Daoy (cell line): ENCODE results near the gene C6orf52. TPM values are rescaled to one million over a fixed set of nuclear protein-coding genes. Genes with fewer than 3 reads are reported as not detected.
"Not testable (repeated sequence)": the region's sequence is repeated elsewhere in the genome, so short reads cannot be mapped to it uniquely, and the experiment has no call there.

ENCODE experiments used
- DNase-seq: peaks from one replicate; pipeline ENCODE4 v3.0.0-alpha.2; 2015; ENCODE audit warnings: low read depth
- total RNA-seq: library from RNA; depleted of rRNA; stranded (reverse); fragments of >200 nt; shearing (Covaris generic); gene quantifications from 2 replicates; pipeline ENCODE4 v1.2.3, GENCODE V29; 2014

The C6orf52 gene
- total RNA-seq, 1 experiment from 2014 or later: 2.7 TPM

DNA sequence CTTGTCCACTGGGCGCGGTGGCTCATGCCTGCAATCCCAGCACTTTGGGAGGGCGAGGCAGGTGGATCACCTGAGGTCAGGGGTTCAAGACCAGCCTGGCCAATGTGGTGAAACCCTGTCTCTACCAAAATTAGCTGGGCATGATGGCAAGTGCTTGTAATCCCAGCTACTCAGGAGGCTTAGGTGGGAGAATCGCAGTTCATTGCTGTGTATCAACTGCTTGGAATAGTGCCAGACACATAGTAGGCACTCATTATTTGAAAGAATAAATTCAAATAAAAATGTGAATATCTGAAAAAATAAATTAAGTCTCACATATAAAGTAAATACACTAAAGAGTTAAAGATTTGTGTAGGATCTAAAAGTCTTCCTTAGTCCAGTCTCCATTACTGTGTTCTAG is 2.2 kb upstream of the C6orf52 start:
- DNase-seq: no peak

DNA sequence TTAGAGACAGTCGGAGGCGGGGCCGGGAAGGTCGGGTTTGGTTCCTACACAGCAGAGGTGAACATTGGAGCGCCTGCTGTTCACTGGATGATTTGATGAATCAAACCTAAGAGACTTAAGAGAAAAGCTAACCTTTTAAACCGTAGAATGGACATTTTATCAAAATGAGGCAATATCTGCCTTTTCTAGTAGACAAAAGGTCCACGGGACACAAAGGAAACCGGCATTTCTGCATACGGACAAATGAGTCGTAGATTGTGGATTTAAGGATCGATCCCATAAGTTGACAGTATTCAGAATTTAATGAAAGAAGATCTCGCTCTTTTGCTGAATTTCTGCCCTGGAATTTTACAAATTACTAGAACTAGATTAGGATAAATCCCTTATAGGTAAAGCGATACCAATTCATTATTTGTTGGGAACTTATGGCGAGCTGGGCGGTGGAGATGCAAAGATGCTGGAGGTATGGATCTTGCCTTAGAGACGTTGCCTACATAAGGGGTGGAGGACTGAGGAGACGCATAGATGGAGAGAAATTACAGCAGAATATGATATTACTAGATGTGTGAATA is 756 bp upstream of the C6orf52 start:
- DNase-seq: no peak

DNA sequence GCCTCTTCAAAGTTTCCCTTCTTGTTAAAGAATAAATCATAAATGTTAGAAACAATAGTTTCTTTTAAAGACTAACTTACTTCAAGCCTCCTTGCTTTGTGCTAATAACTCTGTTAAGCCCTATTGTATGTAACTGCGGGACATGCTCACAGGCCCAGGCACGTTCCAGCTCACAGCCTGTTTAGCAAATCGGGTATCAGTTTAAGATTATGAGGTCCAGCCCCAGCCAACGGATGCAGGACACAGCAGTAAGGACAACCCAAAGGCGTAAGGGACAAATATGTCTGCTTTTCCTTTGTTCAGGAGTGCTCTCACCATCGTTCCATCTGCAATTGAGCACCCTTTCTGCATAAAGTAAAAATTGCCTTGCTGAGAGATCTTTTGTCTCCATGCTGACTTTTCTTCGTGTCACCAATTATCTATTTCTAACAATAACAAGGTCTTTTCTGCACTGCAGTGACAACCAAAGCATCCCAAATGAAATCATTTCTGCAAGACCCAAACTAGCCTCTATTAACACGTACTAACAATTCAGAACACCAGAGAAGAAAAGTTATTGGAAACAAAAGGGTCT is 1.4 kb downstream of the C6orf52 start:
- DNase-seq: no peak

DNA sequence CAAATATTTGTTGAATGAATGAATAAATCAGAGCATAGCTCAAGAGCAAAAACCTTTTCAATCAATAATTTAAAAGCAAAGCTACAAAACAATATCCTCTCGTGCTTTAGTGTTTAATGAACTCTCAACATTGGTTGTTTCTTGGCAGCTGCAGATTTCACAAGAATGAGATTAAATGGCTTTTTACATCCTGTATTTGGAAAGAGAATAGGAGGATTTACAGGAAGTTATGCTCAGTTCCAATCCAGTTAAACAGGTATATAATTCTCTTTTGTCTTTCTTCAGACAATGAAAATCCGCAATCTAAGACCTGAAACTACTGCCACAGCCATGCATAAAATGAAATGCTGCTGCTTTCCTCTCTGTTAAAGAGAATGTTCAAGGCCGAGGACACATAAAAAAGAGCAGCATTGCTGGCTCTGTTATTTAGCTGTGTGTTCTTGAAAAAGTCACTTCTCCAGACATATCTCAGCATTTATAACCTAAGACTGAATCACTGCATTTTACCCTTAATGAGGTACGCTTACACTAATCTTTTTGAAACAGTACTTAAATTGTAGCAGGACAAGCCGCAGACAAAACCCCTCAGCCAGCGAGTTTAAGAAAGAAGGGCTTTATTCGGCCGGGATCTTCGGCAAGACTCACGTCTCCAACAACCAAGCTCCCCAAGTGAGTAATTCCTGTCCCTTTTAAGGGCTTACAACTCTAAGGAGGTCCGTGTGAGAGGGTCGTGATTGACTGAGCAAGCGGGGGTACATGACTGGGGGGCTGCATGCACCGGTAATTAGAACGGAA is 3.6 kb downstream of the C6orf52 start:
- DNase-seq: no peak

DNA sequence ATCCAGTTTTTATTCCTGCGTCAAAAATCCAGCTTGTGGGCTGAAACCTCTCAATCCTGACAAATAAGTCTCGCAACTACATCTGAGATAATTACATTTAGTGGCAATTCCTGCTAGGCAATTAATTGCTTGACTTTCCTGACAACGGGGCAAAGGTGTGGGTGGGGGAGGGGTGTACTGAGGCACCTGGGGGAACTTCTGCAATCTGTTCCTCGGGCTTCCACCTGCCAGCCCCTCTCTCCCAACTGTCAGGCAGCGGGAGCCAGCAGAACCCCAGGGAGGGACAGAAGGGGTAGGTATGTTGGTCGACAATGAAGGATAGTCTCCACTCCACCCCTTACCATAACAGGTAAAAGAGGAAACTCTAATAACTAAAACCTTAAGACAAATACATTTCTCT is 6.8 kb downstream of the C6orf52 start:
- DNase-seq: no peak

DNA sequence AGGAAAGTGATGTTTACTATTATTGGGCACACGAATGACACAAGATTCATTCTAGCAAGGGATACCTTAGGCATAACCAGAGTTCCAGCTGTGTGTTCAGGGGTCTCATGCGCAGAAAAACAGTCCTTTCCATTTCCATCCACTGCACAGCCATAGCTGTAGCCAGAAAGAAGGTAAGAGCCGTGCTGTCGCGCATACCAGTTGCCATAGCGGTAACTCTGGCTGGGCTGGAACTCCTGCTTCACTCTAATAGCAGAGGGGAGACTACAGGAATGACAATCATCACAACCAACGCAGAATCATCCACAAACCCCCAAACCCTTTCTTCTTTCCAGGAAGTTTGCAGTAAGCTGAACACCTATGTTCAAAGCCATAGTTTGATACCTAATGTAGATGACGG is 7.5 kb downstream of the C6orf52 start:
- no peak for DNase-seq

DNA sequence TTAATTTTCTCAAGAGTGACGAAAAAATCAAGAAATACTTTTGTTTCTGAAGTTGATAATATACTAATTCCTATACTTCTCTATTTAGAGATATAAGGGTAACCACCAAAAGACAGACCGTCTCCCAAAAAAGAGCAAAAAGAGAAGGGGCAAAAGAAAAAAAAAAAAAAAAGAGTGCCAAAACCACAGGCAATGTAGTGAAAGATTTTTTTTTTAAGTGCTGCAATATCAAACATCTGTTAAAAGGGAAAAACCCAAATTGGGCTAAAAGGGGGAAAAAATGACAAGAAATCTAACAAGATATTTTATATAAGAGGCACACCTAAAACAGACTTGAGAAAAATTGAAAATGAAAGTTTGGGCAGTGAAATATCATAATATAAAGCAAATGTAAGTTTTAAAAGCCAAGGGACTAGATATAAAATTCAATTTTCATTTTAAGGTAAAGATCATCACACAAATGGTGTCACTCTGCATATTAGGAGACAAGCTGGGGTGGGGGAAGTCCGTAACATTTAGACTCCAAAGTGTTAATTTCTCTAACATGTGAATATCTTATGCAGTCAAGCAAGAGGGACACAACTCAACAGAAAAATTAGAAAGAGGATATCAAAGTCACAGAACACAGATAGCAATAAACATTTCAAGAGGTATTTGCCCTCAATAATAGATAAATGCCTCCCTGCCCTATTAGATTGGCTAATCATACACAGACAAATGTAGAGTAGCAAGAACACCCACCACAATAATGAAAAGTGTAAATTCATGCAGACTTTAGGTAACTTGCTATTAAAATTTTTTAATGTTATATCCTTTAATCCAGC is 9.1 kb downstream of the C6orf52 start:
- DNase-seq: no peak

DNA sequence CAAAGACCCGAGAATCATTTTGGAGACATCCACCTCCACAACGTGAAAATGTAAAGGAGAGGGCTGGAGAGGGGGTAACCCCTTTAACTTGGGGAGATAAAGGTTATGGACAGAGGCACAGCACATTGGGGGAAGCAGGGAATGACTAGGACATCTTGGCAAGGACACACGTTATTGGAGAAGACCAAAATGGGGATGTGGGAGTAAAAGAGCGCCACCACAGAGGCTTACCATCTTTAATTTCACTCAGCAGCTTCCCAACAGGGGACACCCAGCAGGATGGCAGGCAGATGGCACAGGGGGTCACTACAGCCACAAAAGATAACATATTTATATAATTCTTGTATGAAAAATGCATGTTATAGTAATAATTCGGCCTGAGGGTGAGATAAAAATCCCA is 9.8 kb downstream of the C6orf52 start:
- DNase-seq: no peak

DNA sequence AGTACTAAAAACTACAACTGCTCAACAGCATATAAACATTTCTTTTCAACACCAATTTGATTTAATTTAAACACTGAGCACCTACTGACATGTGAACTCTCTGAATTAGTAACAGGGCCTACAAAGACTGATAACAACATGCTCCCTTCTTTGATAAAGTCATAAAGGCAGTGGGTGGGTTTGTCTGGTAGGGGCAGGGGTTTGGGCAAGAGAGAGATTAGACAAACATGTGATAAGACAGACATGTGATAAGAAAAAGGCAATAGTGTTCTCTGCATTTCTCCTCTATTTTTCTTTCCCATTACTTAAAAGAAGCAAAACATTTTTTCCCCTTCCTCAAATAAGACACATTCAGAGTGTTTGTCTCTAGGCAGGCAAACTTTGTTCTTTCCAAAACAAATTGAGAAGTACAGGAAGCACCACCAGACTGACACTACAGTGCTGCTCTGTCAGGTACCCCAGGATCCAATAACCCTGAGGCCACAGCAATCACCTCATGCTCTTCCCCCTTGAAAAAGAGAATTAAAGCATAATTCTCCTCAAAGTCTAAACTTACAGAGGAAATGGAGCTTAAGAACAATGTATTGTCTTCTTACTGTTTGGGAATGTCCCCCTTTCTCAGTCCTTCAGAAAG is 11.9 kb downstream of the C6orf52 start:
- no peak for DNase-seq

DNA sequence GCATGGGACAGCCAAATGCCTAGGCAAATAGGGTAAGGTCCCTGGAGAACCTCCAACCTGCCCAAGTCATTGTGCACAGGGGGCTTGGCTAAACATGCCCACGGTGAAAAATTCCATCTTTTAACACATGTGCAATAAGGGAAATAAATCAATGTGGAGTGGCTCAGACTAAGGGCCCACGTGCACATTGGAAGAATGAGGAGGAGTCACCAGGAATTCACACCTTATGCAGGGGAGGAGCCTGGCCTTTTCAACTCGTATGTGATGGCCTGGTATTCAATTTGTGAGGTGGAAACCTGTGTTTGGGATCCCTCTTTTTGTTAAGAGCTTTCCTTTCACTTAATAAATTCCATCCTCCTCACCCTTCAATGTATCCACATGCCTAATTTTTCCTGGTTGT is 12.6 kb downstream of the C6orf52 start:
- DNase-seq: no peak

DNA sequence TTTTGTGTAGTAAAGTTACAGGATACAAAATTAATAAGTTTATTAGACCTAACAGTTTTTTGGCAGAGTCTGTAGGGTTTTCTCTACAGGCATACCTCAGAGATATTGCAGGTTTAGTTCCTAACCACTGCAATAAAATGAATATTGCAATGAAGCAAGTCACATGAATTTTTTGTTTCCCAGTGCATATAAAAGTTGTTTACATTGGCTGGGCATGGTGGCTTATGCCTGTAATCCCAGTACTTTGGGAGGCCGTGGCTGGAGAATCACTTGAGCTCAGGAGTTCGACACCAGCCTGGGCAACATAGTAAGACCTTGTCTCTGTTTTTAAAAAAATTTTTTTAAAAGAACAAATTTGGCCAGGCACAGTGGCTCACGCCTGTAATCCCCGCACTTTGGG is 16.0 kb downstream of the C6orf52 start:
- no peak for DNase-seq

DNA sequence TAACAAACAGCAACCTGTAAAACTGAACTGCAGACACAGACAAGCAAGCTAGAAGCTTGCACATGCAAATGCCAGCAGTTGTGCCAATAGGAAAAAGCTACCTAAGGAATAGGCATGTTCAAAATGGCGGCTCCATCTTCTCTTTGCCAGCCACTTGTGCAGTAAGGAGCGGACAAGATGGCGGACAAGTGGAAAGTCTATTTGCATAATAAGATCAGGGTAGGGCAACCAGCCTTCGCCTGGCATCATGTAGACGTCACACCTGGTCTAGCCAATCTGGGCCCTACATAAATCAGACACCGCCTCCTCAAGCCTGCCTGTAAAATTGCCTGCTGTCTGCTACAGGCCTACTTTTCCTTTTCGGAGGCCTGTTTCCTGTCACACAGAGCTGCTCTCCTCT is 18.0 kb downstream of the C6orf52 start:
- no peak for DNase-seq

DNA sequence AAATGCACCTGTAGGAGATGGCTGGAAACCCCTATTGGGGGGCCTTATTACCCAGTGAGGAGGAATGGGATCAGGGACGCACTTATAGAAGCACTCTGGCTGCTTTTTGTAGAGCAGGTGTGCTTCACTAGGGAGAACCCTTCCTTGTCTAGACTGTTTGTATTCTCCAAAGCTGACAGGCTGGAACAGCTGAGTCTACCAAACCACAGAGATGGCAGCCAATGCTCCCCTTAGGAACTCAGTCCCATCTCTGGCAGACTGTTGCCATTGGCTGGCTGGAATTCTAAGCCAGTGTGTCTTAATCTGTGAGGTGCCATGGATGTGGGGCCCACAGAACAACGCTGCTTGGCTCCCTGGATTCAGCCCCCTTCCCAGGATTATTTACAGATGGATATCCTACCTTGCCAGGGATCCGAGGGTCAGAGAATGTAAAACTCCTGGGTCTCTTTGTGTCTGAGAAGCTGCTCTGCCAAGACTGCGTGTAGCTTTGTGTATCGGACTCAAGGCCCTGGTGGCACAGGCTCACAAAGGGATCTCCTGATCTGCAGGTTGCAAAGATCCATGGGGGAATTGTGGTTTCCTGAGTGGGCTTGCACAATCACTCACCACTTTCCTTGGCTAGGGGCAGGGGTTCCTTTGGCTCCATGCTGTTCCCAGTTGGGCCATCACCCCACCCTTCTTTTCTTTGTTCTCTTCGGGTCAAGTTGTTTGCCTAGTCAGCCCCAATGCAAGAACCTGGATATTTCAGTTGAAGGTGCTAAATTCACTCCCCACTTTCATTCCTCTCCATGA is 26.1 kb downstream of the C6orf52 start:
- DNase-seq: no peak

DNA sequence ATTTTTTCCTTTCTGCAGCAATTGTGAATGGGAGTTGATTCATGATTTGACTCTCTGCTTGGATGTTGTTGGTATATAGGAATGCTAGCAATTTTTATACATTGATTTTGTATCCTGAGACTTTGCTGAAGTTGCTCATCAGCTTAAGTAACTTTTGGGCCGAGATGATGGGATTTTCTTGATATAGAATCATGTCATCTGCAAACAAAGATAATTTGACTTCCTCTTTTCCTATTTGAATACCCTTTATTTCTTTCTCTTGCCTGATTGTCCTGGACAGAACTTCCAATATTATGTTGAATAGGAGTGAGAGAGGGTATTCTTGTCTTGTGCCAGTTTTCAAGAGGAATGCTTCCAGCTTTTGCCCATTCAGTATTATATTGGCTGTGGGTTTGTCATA is 28.8 kb downstream of the C6orf52 start:
- DNase-seq: not testable (repeated sequence)

DNA sequence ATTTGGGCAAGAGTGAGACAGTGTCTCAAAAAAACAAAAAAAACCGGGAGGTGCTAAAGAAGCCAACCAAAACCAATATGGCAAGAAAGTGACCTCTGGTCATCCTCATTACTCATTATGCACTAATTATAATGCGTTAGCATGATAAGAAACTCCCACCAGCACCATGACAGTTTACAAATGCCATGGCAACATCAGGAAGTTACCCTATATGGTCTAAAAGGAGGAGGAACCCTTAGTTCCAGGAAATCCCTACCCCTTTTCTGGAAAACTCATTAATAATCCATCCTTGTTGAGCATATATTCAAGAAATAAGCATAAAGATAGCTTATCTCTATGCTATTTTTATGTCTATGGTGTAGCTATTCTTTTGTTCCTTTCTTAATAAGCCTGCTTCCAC is 31.7 kb downstream of the C6orf52 start:
- DNase-seq: no peak

DNA sequence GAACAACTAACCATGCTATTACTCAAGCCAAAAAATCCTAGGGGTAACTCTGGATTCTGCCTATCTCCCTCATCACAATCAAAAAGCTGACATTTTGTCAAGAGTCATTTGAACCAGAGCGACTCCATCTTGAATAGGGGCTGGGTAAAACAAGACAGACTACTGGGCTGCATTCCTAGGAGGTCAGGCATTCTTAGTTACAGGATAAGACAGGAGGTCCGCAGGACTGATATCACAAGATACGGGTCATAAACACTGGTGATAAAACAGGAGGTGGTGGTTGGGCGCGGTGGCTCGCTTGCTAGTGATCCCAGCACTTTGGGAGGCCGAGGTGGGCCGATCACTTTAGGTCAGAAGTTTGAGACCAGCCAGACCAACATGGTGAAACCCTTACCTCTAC is 32.2 kb downstream of the C6orf52 start:
- DNase-seq: no peak

DNA sequence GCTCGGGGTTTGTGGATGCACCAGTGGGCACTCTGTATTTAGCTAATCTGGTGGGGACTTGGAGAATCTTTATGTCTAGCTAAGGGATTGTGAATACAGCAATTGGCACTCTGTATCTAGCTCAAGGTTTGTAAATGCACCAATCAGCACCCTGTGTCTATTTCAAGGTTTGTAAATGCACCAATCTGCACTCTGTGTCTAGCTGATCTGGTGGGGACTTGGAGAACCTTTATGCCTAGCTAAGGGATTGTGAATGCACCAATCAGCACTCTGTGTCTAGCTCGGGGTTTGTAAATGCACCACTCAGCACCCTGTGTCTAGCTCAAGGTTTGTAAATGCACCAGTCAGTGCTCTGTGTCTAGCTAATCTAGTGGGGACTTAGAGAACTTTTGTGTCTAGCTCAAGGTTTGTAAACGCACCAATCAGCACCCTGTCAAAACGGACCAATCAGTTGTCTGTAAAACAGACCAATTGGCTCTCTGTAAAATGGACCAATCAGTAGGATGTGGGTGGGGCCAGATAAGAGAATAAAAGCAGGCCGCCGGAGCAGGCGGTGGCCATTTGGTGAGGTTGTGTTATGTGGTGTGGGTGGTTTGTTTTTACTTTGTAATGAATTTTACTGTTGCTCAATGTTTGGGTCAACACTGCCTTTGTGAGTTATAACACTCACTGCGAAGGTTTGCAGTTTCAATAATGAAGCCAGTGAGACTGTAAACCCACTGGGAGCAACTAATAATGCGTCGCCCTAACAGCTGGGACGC is 33.8 kb downstream of the C6orf52 start:
- not testable (repeated sequence) for DNase-seq

DNA sequence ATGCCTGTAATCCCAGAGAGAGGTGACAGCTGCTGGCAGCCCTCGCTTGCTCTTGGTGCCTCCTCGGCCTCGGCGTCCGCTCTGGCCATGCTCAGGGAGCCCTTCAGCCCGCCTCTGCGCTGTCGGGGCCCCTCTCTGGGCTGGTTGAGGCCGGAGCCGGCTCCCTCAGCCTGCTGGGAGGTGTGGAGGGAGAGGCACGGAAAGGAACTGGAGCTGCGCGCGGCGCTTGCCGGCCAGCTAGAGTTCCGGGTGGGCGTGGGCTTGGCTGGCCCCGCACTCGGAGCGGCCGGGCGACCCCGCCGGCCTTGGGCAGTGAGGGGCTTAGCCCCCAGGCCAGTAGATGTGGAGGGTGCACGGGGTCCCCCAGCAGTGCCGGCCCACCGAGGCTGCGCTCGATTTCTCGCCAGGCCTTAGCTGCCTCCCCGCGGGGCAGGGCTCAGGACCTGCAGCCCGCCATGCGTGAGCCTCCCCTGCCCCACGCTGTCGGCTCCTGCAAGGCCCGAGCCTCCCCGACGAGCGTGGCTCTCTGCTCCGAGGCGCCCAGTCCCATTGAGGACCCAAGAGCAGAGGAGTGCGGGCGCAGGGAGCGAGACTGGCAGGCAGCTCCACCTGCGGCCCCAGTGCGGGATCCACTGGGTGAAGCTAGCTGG is 34.6 kb downstream of the C6orf52 start:
- peak; percentile 5 for DNase-seq

DNA sequence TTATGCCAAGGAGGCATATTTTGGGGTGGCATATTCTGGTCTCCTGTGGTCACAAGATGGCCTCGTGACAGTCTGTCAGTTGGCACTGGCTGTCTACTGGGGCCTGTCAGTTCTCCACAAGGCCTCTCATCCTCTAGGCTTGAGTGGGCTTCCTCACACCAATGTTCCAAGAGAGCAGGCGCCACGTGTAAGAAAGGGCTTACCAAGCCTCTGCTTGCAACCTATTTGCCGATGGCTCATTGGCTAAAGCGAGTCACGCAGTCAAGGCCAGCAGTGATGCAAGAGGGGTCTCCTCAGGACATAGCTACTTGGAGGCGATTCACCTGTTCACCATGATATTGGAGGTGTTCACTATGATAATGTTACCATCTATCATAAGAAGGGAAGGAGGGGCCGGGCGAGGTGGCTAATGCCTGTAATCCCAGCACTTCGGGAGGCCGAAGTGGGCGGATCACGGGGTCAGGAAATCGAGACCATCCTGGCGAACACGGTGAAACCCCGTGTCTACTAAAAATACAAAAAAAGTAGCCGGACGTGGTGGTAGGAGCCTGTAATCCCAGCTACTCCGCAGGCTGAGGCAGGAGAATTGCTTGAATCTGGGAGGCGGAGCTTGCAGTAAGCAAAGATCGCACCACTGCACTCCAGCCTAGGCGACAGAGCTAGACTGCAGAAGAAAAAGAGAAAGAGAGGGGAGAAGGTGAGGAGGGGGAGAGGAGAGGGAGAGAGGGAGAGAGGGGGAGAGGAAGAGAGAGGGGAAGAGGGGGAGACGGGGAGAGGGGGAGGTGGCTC is 35.3 kb downstream of the C6orf52 start:
- no peak for DNase-seq
